Mesendoderm (in vitro differentiated cells): ENCODE data around the gene HRAS.

ENCODE experiments used
- DNase-seq: peaks from one replicate; pipeline ENCODE4 v3.0.0; 2013
- H2AK5ac ChIP-seq: 2 replicates; pipeline ENCODE4 v1.6.1; 2013; ENCODE audit warnings: low read length, inconsistent platforms
- H2BK120ac ChIP-seq: 2 replicates; pipeline ENCODE4 v1.6.1; 2013; ENCODE audit warnings: low read depth, mild to moderate bottlenecking, low read length, moderate library complexity, mixed read lengths
- H2BK15ac ChIP-seq: replicated peaks from 2 replicates; pipeline ENCODE4 v1.6.1; 2013; ENCODE audit warnings: low read depth, mild to moderate bottlenecking, moderate library complexity
- H2BK5ac ChIP-seq: 2 replicates; pipeline ENCODE4 v1.6.1; 2013; ENCODE audit warnings: low read length, inconsistent platforms
- H3K18ac ChIP-seq: 2 replicates; pipeline ENCODE4 v1.6.1; 2013; ENCODE audit warnings: mild to moderate bottlenecking, low read length, mixed read lengths
- H3K23ac ChIP-seq: one replicate; pipeline ENCODE4 v1.6.1; 2013; ENCODE audit warnings: low read length
- H3K27ac ChIP-seq: 2 replicates; pipeline ENCODE4 v1.5.1; 2013; ENCODE audit warnings: low read depth, mild to moderate bottlenecking, inconsistent platforms, low read length, moderate library complexity
- H3K27me3 ChIP-seq: 2 replicates; pipeline ENCODE4 v1.6.1; 2013; ENCODE audit warnings: low read length, control low read depth, mild to moderate bottlenecking, inconsistent platforms; ENCODE audit not compliant: insufficient read depth, poor library complexity
- H3K36me3 ChIP-seq: 2 replicates; pipeline ENCODE4 v1.6.1; 2013; ENCODE audit warnings: low read length, inconsistent platforms; ENCODE audit not compliant: control insufficient read depth, insufficient read depth
- H3K4ac ChIP-seq: one replicate; pipeline ENCODE4 v1.6.1; 2013; ENCODE audit warnings: low read depth, mild to moderate bottlenecking, low read length, moderate library complexity
- H3K4me1 ChIP-seq: 2 replicates; pipeline ENCODE4 v1.6.1; 2013; ENCODE audit warnings: low read depth, low read length, inconsistent platforms; ENCODE audit not compliant: control insufficient read depth
- H3K4me2 ChIP-seq: 2 replicates; pipeline ENCODE4 v1.6.1; 2013; ENCODE audit warnings: low read length
- H3K4me3 ChIP-seq: 2 replicates; pipeline ENCODE4 v1.5.1; 2013; ENCODE audit warnings: mild to moderate bottlenecking, low read length
- H3K56ac ChIP-seq: one replicate; pipeline ENCODE4 v1.6.1; 2013; ENCODE audit warnings: low read length
- H3K79me1 ChIP-seq: 2 replicates; pipeline ENCODE4 v1.6.1; 2013; ENCODE audit warnings: low read length, inconsistent platforms
- H3K79me2 ChIP-seq: 2 replicates; pipeline ENCODE4 v1.6.1; 2013; ENCODE audit warnings: mild to moderate bottlenecking, low read length; ENCODE audit not compliant: control insufficient read depth, insufficient read depth
- H3K9ac ChIP-seq: 2 replicates; pipeline ENCODE4 v1.6.1; 2013; ENCODE audit warnings: low read length, inconsistent platforms
- H4K5ac ChIP-seq: one replicate; pipeline ENCODE4 v1.6.1; 2013; ENCODE audit warnings: low read length
- H4K8ac ChIP-seq: one replicate; pipeline ENCODE4 v1.6.1; 2013; ENCODE audit warnings: low read depth, mild to moderate bottlenecking, control low read depth, low read length, moderate library complexity
- WGBS: extraction: QIAGEN DNeasy Blood & Tissue Kit; methylation state at CpG from one replicate; pipeline ENCODE4 v1.1.7; 2013; ENCODE audit warnings: low lambda C conversion rate, missing lambda C conversion rate; ENCODE audit not compliant: insufficient coverage; ENCODE audit errors: extremely low coverage; 5-methylcytosine and 5-hydroxymethylcytosine counted together

The HRAS gene

GRCh38 chr11:537622-538430 lies 2.5 kb upstream of the HRAS start:
- Histone ChIP-seq H3K4me3 (no peak overlapping the region), H3K79me1 (peaks cover 12% of the 10 kb centered on the region)

DNA sequence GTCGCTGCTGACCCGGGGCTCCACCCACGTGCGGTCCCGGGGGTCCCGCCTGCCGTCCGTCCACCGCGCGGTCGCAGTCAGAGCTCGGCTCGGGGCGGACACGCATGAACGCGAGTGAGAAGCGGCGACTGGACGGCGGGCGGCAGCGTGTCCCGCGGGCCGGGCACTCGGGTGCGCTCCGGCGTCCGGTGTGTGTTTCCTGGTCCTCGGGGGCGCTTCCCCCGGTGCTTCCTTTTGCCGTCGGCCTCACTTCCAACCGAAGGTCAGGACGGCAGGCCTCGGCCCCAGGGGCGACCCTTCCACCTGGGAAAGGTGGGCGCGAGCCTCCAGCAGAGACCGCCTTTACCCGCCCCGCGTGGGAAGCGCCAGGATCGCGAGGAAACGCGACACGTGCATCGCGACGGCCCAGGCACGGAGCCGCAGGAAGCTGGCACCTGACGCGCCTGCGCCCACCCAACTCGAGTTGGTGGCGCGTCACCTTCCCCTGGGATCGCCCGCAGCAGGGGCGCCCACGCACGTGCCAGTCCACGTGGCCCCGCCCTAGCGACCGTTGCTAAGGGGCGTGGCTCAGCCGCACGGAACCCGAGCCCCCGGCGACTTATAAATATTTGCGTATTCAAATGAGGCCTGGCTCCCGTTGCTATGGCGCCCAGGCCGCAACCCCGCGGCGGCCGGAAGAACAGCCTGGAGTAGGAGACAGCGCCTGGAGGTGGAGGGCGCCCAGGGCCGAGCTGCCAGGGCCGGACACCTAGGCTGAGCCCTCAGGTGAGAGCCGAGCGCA lies 1.7 kb upstream of the HRAS start, which contains the start of gene LRRC56:
TSS of gene LRRC56 (plus strand) at position 687 of the 781 bp plus-strand sequence. CDS start 3,158 bp downstream, outside the sequence.
- Histone ChIP-seq H3K4me2 (peak within 1 kb of the TSS; percentile 74), H2BK120ac (no peak within 1 kb of the TSS), H3K79me2 (peaks cover 7% of the 10 kb centered on the region), H4K8ac (no peak within 1 kb of the TSS), H2BK5ac (no peak within 1 kb of the TSS), H3K36me3 (no peaks in the 10 kb centered on the region), H2BK15ac (no peak within 1 kb of the TSS), H3K9ac (peak within 1 kb of the TSS; percentile 61), H3K4ac (no peak within 1 kb of the TSS), H4K5ac (no peak within 1 kb of the TSS), H3K79me1 (peaks cover 12% of the 10 kb centered on the region), H3K27ac (no peak within 1 kb of the TSS), H3K4me1 (peaks cover 4% of the 10 kb centered on the region), H3K27me3 (no peaks in the 10 kb centered on the region), H3K4me3 (no peak within 1 kb of the TSS), H3K56ac (peak within 1 kb of the TSS; percentile 88), H3K23ac (peak within 1 kb of the TSS; percentile 91), H2AK5ac (no peak within 1 kb of the TSS), H3K18ac (peak within 1 kb of the TSS; percentile 11)
- no CpG with 5 or more reads among the region's 93 CpGs for WGBS
- peak; percentile 92 for DNase-seq

More at GRCh38 chr11:537622-538430, 2.5 kb upstream of the HRAS start:
- Histone ChIP-seq H3K27ac (no peak overlapping the region), H4K5ac (no peak overlapping the region), H2BK120ac (no peak overlapping the region), H4K8ac (no peak overlapping the region), H3K4me2 (peak overlapping the region; percentile 61), H2BK5ac (no peak overlapping the region), H3K18ac (no peak overlapping the region), H3K23ac (no peak overlapping the region), H3K56ac (peak overlapping the region; percentile 81), H3K79me2 (peaks cover 7% of the 10 kb centered on the region), H3K36me3 (no peaks in the 10 kb centered on the region), H3K9ac (peak overlapping the region; percentile 51), H3K4ac (no peak overlapping the region), H3K27me3 (no peaks in the 10 kb centered on the region), H3K4me1 (peaks cover 4% of the 10 kb centered on the region), H2BK15ac (no peak overlapping the region), H2AK5ac (no peak overlapping the region)
- DNase-seq: no peak
- no CpG with 5 or more reads among the region's 19 CpGs for WGBS

- no peak overlapping the region for H3K23ac ChIP-seq
- DNase-seq: peak; percentile 41
- H3K27ac ChIP-seq: no peak overlapping the region
- H3K4me2 ChIP-seq: no peak overlapping the region
- no peak overlapping the region for H2AK5ac ChIP-seq
- H3K27me3 ChIP-seq: no peaks in the 10 kb centered on the region
- H4K5ac ChIP-seq: no peak overlapping the region
- H2BK5ac ChIP-seq: no peak overlapping the region
- H3K9ac ChIP-seq: peak overlapping the region; percentile 93
- H3K79me1 ChIP-seq: peaks cover 12% of the 10 kb centered on the region
- H3K36me3 ChIP-seq: no peaks in the 10 kb centered on the region
- H3K4me1 ChIP-seq: peaks cover 4% of the 10 kb centered on the region
- H3K79me2 ChIP-seq: peaks cover 7% of the 10 kb centered on the region
- H2BK15ac ChIP-seq: no peak overlapping the region
- H4K8ac ChIP-seq: no peak overlapping the region
- H3K4me3 ChIP-seq: no peak overlapping the region
- no peak overlapping the region for H2BK120ac ChIP-seq
- peak overlapping the region; percentile 91 for H3K56ac ChIP-seq
- no CpG with 5 or more reads among the region's 56 CpGs for WGBS
- peak overlapping the region; percentile 81 for H3K18ac ChIP-seq
- H3K4ac ChIP-seq: peak overlapping the region; percentile 6
These were observed 212 bp downstream of the HRAS start for GRCh38 chr11:535210-535518.

GRCh38 chr11:534396-535209 lies 773 bp downstream of the HRAS start:
- peak overlapping the region; percentile 91 for H3K56ac ChIP-seq
- no peak overlapping the region for H3K27ac ChIP-seq
- no peaks in the 10 kb centered on the region for H3K36me3 ChIP-seq
- H4K8ac ChIP-seq: no peak overlapping the region
- H3K9ac ChIP-seq: peak overlapping the region; percentile 93
- no CpG with 5 or more reads among the region's 66 CpGs for WGBS
- peak overlapping the region; percentile 76 for H3K4me3 ChIP-seq
- peaks cover 12% of the 10 kb centered on the region for H3K79me1 ChIP-seq
- H2BK120ac ChIP-seq: no peak overlapping the region
- H2AK5ac ChIP-seq: no peak overlapping the region
- no peaks in the 10 kb centered on the region for H3K27me3 ChIP-seq
- no peak overlapping the region for H3K23ac ChIP-seq
- H2BK5ac ChIP-seq: no peak overlapping the region
- peaks cover 4% of the 10 kb centered on the region for H3K4me1 ChIP-seq
- no peak for DNase-seq
- H3K18ac ChIP-seq: peak overlapping the region; percentile 81
- H3K79me2 ChIP-seq: peaks cover 7% of the 10 kb centered on the region
- peak overlapping the region; percentile 6 for H3K4ac ChIP-seq
- H2BK15ac ChIP-seq: no peak overlapping the region
- H3K4me2 ChIP-seq: peak overlapping the region; percentile 71
- H4K5ac ChIP-seq: no peak overlapping the region

DNA sequence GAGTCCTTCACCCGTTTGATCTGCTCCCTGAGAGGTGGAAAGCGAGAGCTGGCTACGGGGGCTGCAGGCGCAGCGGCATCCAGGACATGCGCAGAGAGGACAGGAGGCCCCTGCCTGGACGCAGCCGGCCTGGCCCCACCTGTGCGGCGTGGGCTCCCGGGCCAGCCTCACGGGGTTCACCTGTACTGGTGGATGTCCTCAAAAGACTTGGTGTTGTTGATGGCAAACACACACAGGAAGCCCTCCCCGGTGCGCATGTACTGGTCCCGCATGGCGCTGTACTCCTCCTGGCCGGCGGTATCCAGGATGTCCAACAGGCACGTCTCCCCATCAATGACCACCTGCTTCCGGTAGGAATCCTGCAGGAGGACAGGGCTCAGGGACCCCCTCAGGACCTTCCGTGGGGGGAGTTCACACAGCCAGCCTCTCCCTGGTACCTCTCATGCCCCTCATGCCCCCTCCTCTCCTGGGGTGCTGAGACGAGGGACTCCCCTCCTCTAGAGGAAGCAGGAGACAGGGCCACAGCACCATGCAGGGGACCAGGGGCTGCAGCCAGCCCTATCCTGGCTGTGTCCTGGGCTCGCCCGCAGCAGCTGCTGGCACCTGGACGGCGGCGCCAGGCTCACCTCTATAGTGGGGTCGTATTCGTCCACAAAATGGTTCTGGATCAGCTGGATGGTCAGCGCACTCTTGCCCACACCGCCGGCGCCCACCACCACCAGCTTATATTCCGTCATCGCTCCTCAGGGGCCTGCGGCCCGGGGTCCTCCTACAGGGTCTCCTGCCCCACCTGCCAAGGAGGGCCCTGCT lies 1.6 kb downstream of the HRAS start:
- H4K5ac ChIP-seq: no peak overlapping the region
- H3K18ac ChIP-seq: no peak overlapping the region
- H3K4ac ChIP-seq: no peak overlapping the region
- H2BK15ac ChIP-seq: no peak overlapping the region
- no peaks in the 10 kb centered on the region for H3K36me3 ChIP-seq
- H2BK5ac ChIP-seq: no peak overlapping the region
- no CpG with 5 or more reads among the region's 37 CpGs for WGBS
- H2AK5ac ChIP-seq: no peak overlapping the region
- peak overlapping the region; percentile 71 for H3K4me2 ChIP-seq
- H4K8ac ChIP-seq: no peak overlapping the region
- H3K27ac ChIP-seq: no peak overlapping the region
- no peaks in the 10 kb centered on the region for H3K27me3 ChIP-seq
- H3K4me3 ChIP-seq: no peak overlapping the region
- H3K9ac ChIP-seq: peak overlapping the region; percentile 93
- peak overlapping the region; percentile 91 for H3K56ac ChIP-seq
- peaks cover 12% of the 10 kb centered on the region for H3K79me1 ChIP-seq
- H3K23ac ChIP-seq: no peak overlapping the region
- H2BK120ac ChIP-seq: no peak overlapping the region
- H3K4me1 ChIP-seq: peaks cover 4% of the 10 kb centered on the region
- H3K79me2 ChIP-seq: peaks cover 7% of the 10 kb centered on the region
- no peak for DNase-seq
